ENCODE results near the gene CMTM7. TPM values are rescaled to one million over a fixed set of nuclear protein-coding genes. Genes with fewer than 3 reads are reported as not detected.

The CMTM7 gene
- total and polyA plus RNA-seq, 10 of the 15 experiments (the other 5 are each of a cell fraction or from before 2014, with no cell fraction given) = 3.7 to 36.4 (median 14.7) TPM

DNA sequence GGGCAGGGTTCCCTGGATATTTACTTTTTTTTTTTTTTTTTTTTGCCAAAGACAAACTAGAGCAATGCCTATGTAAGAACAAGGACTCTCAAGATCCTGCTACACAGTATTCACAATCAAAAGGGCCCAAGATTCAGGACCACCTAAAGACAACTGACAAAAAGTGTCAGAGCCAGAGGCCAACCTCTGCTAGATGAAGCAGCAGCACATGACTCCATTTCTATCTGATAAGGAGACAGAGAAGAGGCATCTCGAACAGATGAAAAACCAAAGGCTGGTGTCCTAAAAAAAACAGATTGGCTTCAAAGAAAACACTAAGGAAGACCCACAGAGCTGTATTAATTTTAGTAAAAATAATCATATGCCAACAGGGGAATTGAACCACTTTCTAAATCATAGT is 91.0 kb downstream of the CMTM7 start:
- intact Hi-C loops (cut with micrococcal nuclease; ENCODE audit: unreplicated experiment) (no loop called here), in situ Hi-C loops (cut with MboI) (no loop called here)
- Histone ChIP-seq H3K9ac (ENCODE audit: control insufficient read depth, insufficient read depth, low read length) (no peak overlapping the region), H2AFZ (ENCODE audit: control insufficient read depth, low read depth, low read length) (no peak overlapping the region), H3K4me1 (ENCODE audit: control insufficient read depth, insufficient read depth, low read length) (no peaks in the 10 kb centered on the region), H3K4me3 (no peak overlapping the region), H4K20me1 (ENCODE audit: control insufficient read depth, insufficient read depth) (no peaks in the 10 kb centered on the region; the same call in 1 of the 2 replicates), H3K27me3 (replicated peaks in 1 of 2; ENCODE audit: control insufficient read depth in 2 of 2, insufficient read depth in 2 of 2, low read length in 1 of 2) (no peaks in the 10 kb centered on the region), H3K79me2 (ENCODE audit: control insufficient read depth, insufficient read depth, low read length) (no peaks in the 10 kb centered on the region), H3K27ac (ENCODE audit: control insufficient read depth, insufficient read depth) (no peak overlapping the region), H3K4me2 (ENCODE audit: control insufficient read depth, insufficient read depth) (no peak overlapping the region), H3K9me3 (replicated peaks; ENCODE audit: control insufficient read depth, insufficient read depth, low read length) (no peaks in the 10 kb centered on the region), H3K36me3 (ENCODE audit: control insufficient read depth in 2 of 2, insufficient read depth in 2 of 2, low read length in 1 of 2) (peaks cover 0 to 8% of the 10 kb centered on the region in 2 experiments; a peak in 1 of 4 replicates)
- 100% methylated on average over 1 of the region's 1 CpG for WGBS (ENCODE audit: insufficient coverage, insufficient replicate concordance, low lambda C conversion rate, missing lambda C conversion rate)
- TF ChIP-seq, protein P1, sequence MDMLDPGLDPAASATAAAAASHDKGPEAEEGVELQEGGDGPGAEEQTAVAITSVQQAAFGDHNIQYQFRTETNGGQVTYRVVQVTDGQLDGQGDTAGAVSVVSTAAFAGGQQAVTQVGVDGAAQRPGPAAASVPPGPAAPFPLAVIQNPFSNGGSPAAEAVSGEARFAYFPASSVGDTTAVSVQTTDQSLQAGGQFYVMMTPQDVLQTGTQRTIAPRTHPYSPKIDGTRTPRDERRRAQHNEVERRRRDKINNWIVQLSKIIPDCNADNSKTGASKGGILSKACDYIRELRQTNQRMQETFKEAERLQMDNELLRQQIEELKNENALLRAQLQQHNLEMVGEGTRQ (IDR thresholded peaks at IDR 0.05; ENCODE audit: borderline replicate concordance, low read depth, low read length) = no peak
- TF ChIP-seq, protein P2, sequence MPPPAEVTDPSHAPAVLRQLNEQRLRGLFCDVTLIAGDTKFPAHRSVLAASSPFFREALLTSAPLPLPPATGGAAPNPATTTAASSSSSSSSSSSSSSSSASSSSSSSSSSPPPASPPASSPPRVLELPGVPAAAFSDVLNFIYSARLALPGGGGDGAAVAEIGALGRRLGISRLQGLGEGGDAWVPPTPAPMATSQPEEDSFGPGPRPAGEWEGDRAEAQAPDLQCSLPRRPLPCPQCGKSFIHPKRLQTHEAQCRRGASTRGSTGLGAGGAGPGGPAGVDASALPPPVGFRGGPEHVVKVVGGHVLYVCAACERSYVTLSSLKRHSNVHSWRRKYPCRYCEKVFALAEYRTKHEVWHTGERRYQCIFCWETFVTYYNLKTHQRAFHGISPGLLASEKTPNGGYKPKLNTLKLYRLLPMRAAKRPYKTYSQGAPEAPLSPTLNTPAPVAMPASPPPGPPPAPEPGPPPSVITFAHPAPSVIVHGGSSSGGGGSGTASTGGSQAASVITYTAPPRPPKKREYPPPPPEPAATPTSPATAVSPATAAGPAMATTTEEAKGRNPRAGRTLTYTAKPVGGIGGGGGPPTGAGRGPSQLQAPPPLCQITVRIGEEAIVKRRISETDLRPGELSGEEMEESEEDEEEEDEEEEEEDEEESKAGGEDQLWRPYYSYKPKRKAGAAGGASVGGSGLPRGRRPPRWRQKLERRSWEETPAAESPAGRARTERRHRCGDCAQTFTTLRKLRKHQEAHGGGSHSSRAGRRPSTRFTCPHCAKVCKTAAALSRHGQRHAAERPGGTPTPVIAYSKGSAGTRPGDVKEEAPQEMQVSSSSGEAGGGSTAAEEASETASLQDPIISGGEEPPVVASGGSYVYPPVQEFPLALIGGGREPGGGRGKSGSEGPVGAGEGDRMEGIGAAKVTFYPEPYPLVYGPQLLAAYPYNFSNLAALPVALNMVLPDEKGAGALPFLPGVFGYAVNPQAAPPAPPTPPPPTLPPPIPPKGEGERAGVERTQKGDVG (CRISPR knock-in tag; IDR thresholded peaks at IDR 0.05) = no peak
- TF ChIP-seq RB1 (IDR thresholded peaks at IDR 0.05; ENCODE audit: borderline replicate concordance) (no peak), HCFC1 (IDR thresholded peaks at IDR 0.05; ENCODE audit: low read length) (no peak), ZZZ3 (IDR thresholded peaks at IDR 0.05; ENCODE audit: control insufficient read depth, insufficient read length, low read depth) (no peak), NBN (IDR thresholded peaks at IDR 0.05) (no peak), POLR2AphosphoS2 (IDR thresholded peaks at IDR 0.05; ENCODE audit: low read depth, low read length) (no peak)
- BruUV-seq (replicated peaks) = no TSS peak
- FAIRE-seq (no peak), ATAC-seq (no peak), DNase-seq (ENCODE audit: low read depth, low spot score) (no peak)
- CTCF ChIA-PET = interaction anchor here (0.9 to 2.2 kb wide), 5 partner anchors 8 to 108 kb away, joined by 3 to 10 read pairs (median 4); no protein-coding TSS in a partner anchor
- POLR2A ChIA-PET = interaction anchor here (0.5 kb wide), 1 partner anchor 54 kb away, joined by 4 read pairs; no protein-coding TSS in a partner anchor
- SMC1A ChIA-PET (ENCODE audit: uncharacterized antibody, unreplicated experiment) = interaction anchor here (0.8 to 1.9 kb wide), 8 partner anchors 10 to 205 kb away, joined by 3 to 8 read pairs (median 5); no protein-coding TSS in a partner anchor
- RAD21 ChIA-PET (ENCODE audit: unreplicated experiment) = interaction anchor here (0.6 to 1.2 kb wide), 3 partner anchors 12 to 25 kb away, joined by 3 read pairs; no protein-coding TSS in a partner anchor
